Jurkat, Clone E6-1 (cell line): Measurements from ENCODE around the gene MPP3. TPM values are rescaled to one million over a fixed set of nuclear protein-coding genes. Genes with fewer than 3 reads are reported as not detected.
"Not testable (repeated sequence)": the region's sequence is repeated elsewhere in the genome, so short reads cannot be mapped to it uniquely, and the experiment has no call there.

Experiments
- DNase-seq: peaks from one replicate; pipeline ENCODE4 v3.0.0-alpha.2; 2011; ENCODE audit warnings: low read depth, low spot score
- H3K4me3 ChIP-seq: 2 replicates; pipeline ENCODE4 v1.5.1; 2011; ENCODE audit warnings: mild to moderate bottlenecking, low read length, control low read depth, moderate library complexity
- polyA plus RNA-seq: library from polyadenylated mRNA; unstranded; fragments of >200 nt; gene quantifications from one replicate; pipeline ENCODE4 v1.2.1, GENCODE V29; 2012; ENCODE audit warnings: missing spikeins; ENCODE audit not compliant: insufficient read length, insufficient read depth

The MPP3 gene, protein sequence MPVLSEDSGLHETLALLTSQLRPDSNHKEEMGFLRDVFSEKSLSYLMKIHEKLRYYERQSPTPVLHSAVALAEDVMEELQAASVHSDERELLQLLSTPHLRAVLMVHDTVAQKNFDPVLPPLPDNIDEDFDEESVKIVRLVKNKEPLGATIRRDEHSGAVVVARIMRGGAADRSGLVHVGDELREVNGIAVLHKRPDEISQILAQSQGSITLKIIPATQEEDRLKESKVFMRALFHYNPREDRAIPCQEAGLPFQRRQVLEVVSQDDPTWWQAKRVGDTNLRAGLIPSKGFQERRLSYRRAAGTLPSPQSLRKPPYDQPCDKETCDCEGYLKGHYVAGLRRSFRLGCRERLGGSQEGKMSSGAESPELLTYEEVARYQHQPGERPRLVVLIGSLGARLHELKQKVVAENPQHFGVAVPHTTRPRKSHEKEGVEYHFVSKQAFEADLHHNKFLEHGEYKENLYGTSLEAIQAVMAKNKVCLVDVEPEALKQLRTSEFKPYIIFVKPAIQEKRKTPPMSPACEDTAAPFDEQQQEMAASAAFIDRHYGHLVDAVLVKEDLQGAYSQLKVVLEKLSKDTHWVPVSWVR
- polyA plus RNA-seq: 4.7 TPM

GRCh38 chr17:43832976-43833829, at the start of gene MPP3:
Gene MPP3 (minus strand): TSS chr17:43833146. CDS start chr17:43831906, 1,240 bp downstream.
- peak within 1 kb of the TSS; percentile 23 for H3K4me3 ChIP-seq
- no peak for DNase-seq

DNA sequence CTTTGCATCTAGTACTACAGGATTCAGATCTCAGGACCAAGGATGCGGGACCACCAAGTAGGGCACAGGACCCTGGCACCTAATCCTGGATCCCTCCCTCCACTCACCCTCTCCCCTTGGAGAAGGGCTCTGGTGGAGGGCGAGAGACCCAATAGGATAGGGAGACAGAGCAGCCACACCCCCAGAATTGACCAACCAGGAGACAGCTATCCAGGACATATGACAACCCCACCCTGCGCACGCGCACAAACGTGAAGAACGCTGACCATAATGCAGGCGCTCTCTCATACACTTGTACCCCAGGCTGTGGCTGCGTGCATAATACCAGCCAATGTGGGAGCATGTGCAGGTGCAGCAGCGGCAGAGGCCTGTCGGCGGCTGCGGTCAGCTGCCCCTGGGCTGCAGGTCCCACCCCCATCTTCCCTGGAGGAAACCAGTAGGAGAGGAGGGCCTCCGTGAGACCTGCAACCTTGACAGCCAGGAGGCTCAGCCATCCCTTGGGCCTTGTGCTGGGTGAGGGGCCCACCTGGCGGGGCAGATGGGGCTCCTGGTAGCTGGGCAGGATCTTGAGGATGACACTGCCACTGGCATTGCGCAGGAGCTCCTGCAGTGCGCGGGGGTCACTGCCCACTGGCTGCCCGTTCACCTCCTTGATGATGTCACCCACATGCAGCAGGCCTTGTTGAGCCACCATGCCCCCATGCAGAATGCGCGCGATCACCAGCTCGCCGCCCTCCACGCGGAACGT, 49.0 kb upstream of the MPP3 start:
- DNase-seq: no peak
- no peak overlapping the region for H3K4me3 ChIP-seq

DNA sequence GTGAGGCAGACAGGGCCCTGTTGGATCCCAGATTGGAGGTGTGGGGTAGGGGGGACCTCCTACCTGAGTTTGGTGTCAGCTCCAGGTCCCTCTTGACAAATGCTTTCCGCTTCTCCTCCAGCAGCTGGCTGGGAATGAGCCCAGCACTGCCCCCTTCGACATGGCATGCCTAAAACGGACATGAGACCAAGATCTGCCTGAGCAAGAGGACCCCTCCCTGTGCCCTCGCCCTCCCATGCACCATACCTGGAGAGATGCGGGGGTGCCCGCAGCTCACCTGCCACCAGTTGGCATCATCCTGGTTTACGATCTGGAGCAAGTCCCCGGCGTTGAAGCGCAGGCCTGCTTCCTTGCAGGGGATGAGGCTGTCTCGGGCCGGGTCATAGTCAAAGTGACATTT, 48.2 kb upstream of the MPP3 start:
- no peak for DNase-seq
- no peak overlapping the region for H3K4me3 ChIP-seq

DNA sequence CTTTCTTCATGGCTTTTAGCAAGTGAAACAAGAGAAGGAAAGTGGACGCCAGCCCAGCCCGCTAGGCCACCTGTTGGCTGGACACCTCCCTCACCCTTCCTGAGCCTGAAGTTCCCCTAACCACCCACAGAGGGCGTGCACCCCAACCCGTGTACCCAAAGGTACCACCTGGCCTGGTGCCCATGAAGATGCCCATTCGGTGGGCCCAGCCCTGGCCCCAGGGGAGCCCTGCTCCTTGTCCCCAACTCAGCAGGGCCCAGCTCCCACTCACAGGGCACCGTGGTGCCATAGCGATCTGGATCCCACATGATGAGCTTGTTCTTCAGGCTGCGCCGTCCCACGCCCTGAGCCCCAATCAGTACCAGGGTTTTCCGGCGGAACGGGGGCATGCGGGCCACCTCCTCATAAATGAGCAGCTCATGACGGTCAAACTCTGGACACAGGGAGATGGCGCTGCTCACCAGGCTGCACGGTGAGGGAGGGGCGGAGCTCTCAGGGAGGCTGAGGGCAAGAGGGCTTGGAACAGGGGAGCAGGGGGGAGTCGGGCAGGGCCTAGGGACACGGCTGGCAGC, 47.6 kb upstream of the MPP3 start:
- no peak for DNase-seq
- H3K4me3 ChIP-seq: no peak overlapping the region

DNA sequence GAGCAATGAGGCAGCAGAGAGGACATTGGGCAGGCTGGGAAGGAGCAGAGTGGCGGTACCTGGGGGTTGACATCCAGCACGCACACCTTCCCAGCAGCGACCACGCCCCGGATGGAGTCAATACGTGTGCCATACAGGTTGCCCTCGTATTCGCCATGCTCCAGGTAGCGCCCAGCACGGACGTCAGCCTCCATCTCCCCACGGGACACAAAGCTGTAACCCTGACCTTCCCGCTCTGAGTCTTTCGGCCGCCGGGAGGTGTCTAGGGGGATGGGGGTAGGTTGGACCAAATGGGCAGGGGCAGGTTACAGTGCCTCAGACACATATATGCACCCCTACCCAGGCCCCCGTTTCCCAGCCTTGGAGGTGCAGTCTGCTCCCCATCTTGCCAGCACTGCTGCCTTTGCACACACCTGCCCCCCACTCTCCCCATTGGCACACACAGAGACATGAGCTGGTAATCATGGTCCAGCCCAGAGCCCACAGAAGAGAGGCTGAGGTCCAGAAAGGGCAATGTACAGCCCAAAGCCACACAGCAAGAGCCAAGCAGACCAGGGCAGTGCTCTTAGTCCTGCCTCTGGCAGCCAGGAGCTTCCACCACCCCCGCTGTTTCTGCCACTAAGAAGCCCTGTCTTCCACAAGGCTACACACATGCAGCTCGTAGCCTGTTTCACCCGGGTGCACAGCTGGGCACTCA, 46.9 kb upstream of the MPP3 start:
- no peak overlapping the region for H3K4me3 ChIP-seq
- DNase-seq: no peak

DNA sequence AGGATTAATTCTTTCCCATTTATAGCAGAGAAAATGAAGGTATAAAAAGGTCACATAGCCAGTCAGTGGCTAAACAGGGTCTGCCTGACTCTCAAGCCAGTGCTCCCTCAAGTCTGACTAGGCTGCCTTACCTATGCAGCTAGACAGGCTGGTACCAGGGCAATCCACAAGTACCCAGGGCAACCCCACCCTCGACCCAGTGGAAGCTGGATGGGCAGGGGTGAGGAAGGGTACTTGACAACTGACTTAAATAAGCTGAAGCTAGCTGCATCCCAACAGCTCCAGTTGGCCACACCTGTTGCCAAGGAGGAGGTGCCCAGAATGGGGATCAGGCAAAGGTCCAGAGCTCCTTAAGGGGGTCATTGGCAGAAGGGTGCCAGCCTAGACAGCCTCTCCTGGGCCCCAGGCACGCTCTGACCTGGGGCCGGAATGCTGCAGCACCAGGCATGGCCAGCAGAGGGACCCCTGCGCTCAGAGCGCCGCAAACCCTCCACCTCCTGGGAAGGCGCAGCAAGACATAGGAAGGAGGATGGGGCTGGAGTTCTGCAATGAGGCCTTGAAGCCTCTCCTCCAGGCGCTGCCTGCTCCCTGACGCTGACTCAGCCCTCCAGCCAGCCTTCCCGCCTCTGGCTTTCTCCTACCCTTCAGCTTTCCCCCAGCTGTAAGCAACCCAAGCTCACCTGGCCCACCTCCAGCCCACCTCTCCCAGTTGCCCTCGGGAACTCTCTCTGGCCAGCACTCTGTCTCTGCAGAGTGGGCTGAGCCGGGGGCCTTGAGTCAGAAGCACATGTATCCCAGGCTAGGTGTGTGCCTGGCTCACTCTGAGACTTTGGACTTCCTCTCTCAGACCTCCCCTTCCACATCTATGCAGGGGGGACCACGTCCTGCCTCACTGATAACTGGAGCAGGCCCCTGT, 45.6 kb upstream of the MPP3 start:
- no peak for DNase-seq
- H3K4me3 ChIP-seq: no peak overlapping the region

DNA sequence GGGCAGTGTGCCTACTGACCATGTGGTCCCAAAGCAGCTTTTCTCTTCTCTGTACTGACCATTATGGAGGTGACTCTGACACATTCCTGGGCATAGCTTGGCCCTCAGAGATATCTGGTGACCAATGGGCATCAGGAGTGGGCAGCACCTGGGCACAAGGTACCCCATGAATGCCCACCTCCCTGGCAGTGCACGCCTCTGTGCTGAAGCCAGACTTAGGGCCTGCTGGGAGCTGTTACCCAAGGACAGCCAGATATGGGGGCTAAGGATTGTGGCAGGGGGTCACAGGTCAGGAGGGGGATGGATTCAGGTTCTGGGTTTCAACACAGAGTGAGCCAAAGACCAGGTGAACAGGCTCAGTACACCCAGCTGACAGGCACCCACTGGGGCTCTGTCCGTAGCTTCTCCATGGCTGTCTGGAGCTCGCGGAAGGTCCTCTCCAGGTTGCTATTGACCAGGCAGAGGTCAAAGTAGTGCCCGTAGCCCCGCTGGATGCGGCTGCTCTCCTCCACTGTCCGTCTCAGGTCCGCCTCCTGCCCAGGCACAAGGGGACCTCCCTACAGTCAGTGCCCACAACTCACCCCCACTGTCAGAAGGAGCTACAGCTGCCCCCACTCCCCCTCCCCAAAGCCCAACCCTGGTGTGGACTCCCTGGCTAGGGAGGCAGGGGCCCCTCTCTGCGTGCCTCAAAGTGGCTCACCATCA, 44.7 kb upstream of the MPP3 start:
- no peak for DNase-seq
- H3K4me3 ChIP-seq: no peak overlapping the region

GRCh38 chr17:43877031-43877430, 44.1 kb upstream of the MPP3 start:
- no peak for DNase-seq
- H3K4me3 ChIP-seq: no peak overlapping the region

DNA sequence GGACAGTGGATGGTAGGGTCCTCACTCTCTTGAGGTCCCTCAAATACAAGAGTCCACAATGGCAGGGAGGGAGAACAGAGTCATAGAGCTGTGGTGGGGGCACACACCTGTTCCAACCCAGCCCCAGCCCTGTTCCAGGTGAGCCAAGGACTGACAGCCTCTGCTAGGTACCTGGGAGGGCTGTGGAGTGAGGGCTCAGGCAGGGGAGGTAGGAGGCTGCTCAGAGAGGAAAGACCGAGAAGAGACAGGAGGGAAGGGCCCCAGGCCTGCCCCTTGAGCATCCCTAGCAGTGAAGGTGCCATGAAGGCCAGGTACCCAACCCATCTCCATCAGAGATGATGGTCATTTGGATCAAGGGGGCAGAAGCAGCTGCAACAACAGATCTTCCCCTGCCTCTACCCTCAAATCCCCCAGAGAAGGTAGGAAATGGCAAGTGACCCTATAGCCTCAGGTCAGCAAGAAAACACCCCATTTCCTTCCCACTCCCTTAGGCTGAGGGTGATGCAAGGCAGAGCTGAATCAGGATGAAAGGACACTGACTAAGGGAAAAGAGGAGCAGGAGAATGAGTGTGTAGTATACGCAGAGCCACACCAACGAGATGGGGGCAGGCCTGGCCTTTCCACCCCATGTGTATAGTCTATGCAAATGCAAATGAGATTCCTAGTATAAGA, 42.7 kb upstream of the MPP3 start:
- DNase-seq: no peak
- H3K4me3 ChIP-seq: no peak overlapping the region

DNA sequence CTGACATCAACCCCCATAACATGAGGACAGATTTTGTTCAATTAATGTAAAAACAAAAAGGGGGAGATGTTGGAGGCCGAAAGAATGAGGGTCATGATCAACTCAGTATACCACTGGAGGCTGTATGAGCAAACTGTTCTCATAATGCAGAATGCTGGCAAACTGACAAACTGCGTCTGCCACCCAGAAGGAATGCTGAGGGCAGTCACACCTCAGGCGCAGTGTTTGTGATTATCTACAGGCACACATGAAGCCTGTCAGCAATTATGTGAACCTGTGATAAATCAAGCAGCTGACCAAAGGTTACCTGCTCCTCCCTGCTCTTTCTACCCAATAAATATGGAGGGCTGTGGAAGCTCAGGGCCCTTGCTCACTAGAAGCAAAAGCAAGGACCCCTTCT, 41.3 kb upstream of the MPP3 start:
- DNase-seq: no peak
- no peak overlapping the region for H3K4me3 ChIP-seq

- DNase-seq: no peak
- no peak overlapping the region for H3K4me3 ChIP-seq
Measured at GRCh38 chr17:43873815-43874214, 40.9 kb upstream of the MPP3 start.

DNA sequence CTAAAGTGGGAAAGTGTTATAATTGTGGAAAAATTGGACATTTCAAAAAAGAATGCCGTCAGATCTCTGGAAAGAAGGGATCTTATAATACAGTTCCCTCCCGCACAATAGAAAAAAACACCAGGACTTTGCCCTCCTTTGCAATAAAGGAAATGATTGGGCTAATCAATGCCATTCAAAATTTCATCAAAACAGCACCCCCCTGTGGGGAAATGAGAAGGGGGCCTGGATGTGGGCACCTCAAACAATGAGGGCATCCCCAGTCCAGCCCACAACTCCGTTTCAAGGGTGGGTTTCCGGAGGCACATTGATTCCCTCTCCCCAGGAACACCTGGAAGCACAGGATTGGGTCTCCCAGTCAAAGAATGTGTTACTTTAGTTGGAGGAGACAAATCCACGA, 40.1 kb upstream of the MPP3 start:
- DNase-seq: no peak
- H3K4me3 ChIP-seq: no peak overlapping the region

DNA sequence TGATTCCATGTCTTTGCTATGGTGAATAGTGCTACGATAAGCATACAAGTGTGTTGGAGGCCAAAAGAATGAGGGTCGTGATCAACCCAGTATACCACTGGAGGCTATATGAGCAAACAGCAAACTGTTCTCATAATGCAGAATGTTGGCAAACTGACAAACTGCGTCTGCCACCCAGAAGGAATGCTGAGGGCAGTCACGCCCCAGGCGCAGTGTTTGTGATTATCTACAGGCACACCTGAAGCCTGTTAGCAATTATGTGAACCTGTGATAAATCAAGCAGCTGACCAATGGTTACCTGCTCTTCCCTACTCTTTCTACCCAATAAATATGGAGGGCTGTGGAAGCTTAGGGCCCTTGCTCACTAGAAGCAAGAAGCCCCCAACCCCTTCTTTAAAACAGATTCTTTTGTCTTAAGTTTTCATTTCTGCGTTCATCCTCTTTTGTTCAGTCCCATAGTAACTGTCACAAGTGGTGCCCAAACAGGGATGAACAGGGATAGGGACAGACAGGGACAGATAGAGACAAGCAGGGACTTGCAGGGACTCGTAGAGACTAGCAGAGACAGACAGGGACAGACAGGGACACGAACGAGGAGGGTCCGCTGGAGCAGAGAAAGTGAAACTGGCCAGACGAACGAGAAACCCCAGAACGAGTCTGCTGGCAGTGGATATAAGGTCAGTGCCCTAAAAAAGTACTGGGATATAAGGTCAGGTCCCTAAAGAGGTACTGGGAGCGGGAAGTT, 39.2 kb upstream of the MPP3 start:
- no peak for DNase-seq
- no peak overlapping the region for H3K4me3 ChIP-seq

- H3K4me3 ChIP-seq, DNase-seq: not testable (repeated sequence)
Measured at GRCh38 chr17:43869031-43869430, 36.1 kb upstream of the MPP3 start.

- H3K4me3 ChIP-seq: no peak overlapping the region
- no peak for DNase-seq
Measured at GRCh38 chr17:43868226-43868994, 35.5 kb upstream of the MPP3 start.
